ENCODE measurements around the gene CRISPLD2.

- TF ChIP-seq MEIS1 (CRISPR knock-in tag; IDR thresholded peaks at IDR 0.05; ENCODE audit: borderline replicate concordance), result no peak
- TF ChIP-seq, protein P1, sequence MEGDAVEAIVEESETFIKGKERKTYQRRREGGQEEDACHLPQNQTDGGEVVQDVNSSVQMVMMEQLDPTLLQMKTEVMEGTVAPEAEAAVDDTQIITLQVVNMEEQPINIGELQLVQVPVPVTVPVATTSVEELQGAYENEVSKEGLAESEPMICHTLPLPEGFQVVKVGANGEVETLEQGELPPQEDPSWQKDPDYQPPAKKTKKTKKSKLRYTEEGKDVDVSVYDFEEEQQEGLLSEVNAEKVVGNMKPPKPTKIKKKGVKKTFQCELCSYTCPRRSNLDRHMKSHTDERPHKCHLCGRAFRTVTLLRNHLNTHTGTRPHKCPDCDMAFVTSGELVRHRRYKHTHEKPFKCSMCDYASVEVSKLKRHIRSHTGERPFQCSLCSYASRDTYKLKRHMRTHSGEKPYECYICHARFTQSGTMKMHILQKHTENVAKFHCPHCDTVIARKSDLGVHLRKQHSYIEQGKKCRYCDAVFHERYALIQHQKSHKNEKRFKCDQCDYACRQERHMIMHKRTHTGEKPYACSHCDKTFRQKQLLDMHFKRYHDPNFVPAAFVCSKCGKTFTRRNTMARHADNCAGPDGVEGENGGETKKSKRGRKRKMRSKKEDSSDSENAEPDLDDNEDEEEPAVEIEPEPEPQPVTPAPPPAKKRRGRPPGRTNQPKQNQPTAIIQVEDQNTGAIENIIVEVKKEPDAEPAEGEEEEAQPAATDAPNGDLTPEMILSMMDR (tag by site-specific recombination; IDR thresholded peaks at IDR 0.05), result no peak
Observed at GRCh38 chr16:84853534-84853933, 33.7 kb downstream of the CRISPLD2 start.

All from HEK293 (cell line).